HFF-Myc (cell line): ENCODE results near the gene MRPL32.

ENCODE experiments used
- DNase-seq: peaks from one replicate; pipeline ENCODE4 v3.0.0-alpha.2; 2011; ENCODE audit warnings: low read depth; ENCODE audit errors: extremely low read depth
- H3K4me3 ChIP-seq: replicated peaks from 2 replicates; pipeline ENCODE4 v1.5.1; 2011; ENCODE audit warnings: low read depth, mild to moderate bottlenecking, control low read depth, low read length
- TF ChIP-seq, protein P1 (sequence below): IDR thresholded peaks from 2 replicates; pipeline ENCODE4 v1.5.1; 2012; ENCODE audit warnings: mild to moderate bottlenecking, low read depth, low read length, control low read depth; ENCODE audit errors: missing control alignments

MRPL32 gene

DNA sequence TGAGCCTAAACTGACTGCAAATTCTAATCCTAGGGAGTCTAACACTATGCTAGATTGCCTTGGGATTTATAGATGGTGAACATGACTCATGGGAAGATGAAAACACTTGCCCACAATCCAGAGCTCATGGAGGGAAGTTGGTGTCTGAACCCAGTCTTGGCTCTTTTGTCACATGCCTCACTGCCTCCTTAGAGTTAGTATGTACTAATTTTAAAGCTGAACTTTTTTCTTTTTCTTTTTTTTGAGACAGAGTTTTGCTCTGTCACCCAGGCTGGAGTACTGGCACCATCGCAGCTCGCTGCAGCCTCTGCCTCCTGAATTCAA lies 14.4 kb downstream of the MRPL32 start:
- no peak overlapping the region for H3K4me3 ChIP-seq
- TF ChIP-seq, protein P1, sequence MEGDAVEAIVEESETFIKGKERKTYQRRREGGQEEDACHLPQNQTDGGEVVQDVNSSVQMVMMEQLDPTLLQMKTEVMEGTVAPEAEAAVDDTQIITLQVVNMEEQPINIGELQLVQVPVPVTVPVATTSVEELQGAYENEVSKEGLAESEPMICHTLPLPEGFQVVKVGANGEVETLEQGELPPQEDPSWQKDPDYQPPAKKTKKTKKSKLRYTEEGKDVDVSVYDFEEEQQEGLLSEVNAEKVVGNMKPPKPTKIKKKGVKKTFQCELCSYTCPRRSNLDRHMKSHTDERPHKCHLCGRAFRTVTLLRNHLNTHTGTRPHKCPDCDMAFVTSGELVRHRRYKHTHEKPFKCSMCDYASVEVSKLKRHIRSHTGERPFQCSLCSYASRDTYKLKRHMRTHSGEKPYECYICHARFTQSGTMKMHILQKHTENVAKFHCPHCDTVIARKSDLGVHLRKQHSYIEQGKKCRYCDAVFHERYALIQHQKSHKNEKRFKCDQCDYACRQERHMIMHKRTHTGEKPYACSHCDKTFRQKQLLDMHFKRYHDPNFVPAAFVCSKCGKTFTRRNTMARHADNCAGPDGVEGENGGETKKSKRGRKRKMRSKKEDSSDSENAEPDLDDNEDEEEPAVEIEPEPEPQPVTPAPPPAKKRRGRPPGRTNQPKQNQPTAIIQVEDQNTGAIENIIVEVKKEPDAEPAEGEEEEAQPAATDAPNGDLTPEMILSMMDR, result no peak

GRCh38 chr7:42947521-42947920 lies 15.3 kb downstream of the MRPL32 start:
- peak; percentile 21 for DNase-seq
- TF ChIP-seq, protein P1, result no peak
- H3K4me3 ChIP-seq, result no peak overlapping the region

More for the DNA sequence above, 14.4 kb downstream of the MRPL32 start:
- no peak for DNase-seq

GRCh38 chr7:42950417-42950816 lies 18.2 kb downstream of the MRPL32 start:
- no peak for DNase-seq
- H3K4me3 ChIP-seq, result no peak overlapping the region
- TF ChIP-seq, protein P1, result no peak

- no peak for DNase-seq
- TF ChIP-seq, protein P1, result no peak
- no peak overlapping the region for H3K4me3 ChIP-seq
These were observed 20.2 kb downstream of the MRPL32 start for GRCh38 chr7:42952328-42952727.

DNA sequence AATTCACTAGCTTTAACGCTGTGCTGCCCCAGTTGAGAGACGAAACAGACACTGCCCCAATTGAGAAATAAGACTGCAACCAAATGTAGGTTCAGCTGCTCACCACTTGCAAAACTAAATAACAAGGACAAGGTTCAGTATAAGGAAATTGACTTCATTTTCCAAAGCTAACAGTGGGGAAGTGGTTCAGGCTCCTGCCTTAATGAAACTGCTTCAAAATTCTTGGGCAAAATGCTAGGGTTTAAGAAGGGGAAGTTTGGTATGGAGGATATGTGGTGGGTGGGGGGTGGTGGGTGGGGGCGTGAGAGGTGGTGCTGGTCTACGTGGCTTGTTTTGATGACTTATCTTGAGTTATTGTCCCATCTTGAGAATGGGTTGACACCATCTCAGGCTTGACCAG lies 21.8 kb downstream of the MRPL32 start:
- no peak for DNase-seq
- TF ChIP-seq, protein P1, result no peak
- H3K4me3 ChIP-seq, result no peak overlapping the region

- TF ChIP-seq, protein P1, result no peak
- H3K4me3 ChIP-seq, result no peak overlapping the region
- no peak for DNase-seq
These were observed 23.9 kb downstream of the MRPL32 start for GRCh38 chr7:42956062-42956461.

DNA sequence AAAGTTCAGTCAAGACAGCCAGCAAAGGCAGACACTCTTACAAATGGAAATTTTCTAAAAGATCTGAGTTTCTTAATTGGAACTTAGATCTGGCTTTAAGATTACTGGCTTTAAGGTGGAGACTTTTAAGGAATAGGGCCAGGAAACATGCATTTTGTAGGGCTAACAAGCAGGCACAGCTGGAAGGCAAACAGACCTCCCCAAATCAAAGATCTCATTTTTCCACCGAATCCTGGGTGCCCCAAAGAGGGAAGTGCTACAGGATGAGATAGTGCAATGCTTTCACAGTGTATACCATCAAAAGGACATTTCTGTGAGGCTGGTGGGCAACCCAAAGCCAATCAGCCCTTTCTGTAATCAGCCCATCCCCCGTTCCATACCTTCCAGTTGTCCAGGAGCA lies 27.4 kb downstream of the MRPL32 start:
- TF ChIP-seq, protein P1, result no peak
- H3K4me3 ChIP-seq, result no peak overlapping the region
- no peak for DNase-seq
